ENCODE results near the gene KIAA0513.
"Not testable (repeated sequence)": the region's sequence is repeated elsewhere in the genome, so short reads cannot be mapped to it uniquely, and the experiment has no call there.

KIAA0513 gene

DNA sequence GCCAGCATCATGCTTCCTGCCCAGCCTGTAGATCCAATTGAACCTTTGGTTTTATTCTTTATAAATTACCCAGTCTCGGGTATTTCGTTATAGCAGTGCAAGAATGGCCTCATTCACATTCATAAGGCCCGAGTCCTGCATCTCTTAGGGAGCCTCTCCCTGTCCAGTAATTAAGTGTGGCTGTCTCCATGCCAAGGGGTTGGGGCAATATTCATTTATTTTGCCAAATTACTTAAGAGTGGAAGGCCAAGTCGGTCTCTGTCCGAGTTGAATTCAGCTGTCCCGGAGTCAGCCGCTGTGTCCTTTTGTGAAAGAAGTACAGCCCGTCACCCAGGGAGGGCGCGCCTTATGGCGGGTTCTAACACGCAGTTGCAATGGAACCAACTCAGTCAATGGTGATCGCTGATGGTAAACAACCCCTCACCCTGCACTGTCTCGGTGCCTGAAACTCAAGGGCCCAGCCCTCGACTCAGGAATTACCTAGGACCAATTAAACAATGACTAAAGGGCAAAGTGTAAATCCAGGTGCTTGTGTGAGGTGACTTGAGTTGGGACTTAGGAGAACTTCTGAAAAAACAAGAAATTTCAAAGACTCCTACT, 22.2 kb downstream of the KIAA0513 start:
- peaks cover 38% of the 10 kb centered on the region for H3K36me3 ChIP-seq
- H3K9me3 ChIP-seq = no peaks in the 10 kb centered on the region
- H3K4me1 ChIP-seq (ENCODE audit: control insufficient read depth in 1 of 2, insufficient read depth in 1 of 2, low read depth in 1 of 2, low read length in 1 of 2) = peaks cover 62 to 66% of the 10 kb centered on the region in 2 experiments
- H3K27ac ChIP-seq = no peak overlapping the region
- TF ChIP-seq, protein P1, sequence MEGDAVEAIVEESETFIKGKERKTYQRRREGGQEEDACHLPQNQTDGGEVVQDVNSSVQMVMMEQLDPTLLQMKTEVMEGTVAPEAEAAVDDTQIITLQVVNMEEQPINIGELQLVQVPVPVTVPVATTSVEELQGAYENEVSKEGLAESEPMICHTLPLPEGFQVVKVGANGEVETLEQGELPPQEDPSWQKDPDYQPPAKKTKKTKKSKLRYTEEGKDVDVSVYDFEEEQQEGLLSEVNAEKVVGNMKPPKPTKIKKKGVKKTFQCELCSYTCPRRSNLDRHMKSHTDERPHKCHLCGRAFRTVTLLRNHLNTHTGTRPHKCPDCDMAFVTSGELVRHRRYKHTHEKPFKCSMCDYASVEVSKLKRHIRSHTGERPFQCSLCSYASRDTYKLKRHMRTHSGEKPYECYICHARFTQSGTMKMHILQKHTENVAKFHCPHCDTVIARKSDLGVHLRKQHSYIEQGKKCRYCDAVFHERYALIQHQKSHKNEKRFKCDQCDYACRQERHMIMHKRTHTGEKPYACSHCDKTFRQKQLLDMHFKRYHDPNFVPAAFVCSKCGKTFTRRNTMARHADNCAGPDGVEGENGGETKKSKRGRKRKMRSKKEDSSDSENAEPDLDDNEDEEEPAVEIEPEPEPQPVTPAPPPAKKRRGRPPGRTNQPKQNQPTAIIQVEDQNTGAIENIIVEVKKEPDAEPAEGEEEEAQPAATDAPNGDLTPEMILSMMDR (IDR thresholded peaks at IDR 0.05) = no peak
- no peaks in the 10 kb centered on the region for H3K27me3 ChIP-seq
- H3K4me3 ChIP-seq (ENCODE audit: low read depth in 1 of 2, low read length in 1 of 2) = no peak overlapping the region

GRCh38 chr16:85051067-85051581, 23.5 kb downstream of the KIAA0513 start:
- peaks cover 68 to 75% of the 10 kb centered on the region in 2 experiments for H3K4me1 ChIP-seq (ENCODE audit: control insufficient read depth in 1 of 2, insufficient read depth in 1 of 2, low read depth in 1 of 2, low read length in 1 of 2)
- H3K36me3 ChIP-seq = peaks cover 25% of the 10 kb centered on the region
- peak overlapping the region; percentile 30 for H3K27ac ChIP-seq
- H3K27me3 ChIP-seq = no peaks in the 10 kb centered on the region
- H3K9me3 ChIP-seq = no peaks in the 10 kb centered on the region
- no peak overlapping the region for H3K4me3 ChIP-seq (ENCODE audit: low read depth in 1 of 2, low read length in 1 of 2)
- TF ChIP-seq, protein P1 (IDR thresholded peaks at IDR 0.05) = no peak

DNA sequence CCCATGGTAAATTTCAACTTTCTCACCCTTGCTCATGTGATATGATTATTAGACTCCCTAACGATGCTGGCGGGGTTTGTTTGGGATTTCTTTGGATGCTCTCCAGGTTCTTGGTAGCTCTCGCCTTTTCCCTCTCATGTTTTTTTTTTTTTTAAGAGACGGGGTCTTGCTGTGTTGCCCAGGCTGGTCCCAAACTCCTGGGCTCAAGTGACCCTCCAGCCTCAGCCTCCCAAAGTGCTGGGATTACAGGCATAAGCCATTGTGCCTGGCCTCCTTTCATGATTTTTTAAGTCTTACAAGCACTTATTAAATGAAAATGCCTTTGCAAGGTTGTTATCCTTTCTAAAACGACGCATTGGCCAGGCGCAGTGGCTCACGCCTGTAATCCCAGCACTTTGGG, 24.1 kb downstream of the KIAA0513 start:
- TF ChIP-seq, protein P1 (IDR thresholded peaks at IDR 0.05) = no peak
- Histone ChIP-seq H3K36me3 (peaks cover 21% of the 10 kb centered on the region), H3K9me3 (no peaks in the 10 kb centered on the region), H3K4me3 (ENCODE audit: low read depth in 1 of 2, low read length in 1 of 2) (no peak overlapping the region), H3K27ac (no peak overlapping the region), H3K27me3 (no peaks in the 10 kb centered on the region), H3K4me1 (ENCODE audit: control insufficient read depth in 1 of 2, insufficient read depth in 1 of 2, low read depth in 1 of 2, low read length in 1 of 2) (peaks cover 68 to 77% of the 10 kb centered on the region in 2 experiments)

DNA sequence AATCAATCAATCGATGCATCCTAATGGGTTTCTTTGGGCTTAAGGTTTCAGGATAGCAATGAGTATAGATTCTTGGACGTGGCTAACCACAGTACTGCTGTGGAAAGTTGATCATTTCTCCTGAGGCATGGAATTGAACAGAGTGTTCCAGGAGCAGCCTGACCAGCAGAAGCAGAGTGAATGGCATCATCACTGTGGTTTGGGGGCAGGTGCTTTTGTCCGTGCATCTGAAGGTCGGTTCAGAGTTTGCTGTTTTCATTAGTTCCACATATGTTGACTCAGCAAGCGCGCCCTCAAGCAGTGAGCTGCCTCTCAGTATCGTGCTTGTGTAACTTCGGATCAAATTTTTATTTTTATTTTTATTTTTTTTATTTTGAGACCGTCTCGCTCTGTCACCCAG, 24.9 kb downstream of the KIAA0513 start:
- peak overlapping the region; percentile 3 for H3K27ac ChIP-seq
- H3K27me3 ChIP-seq = no peaks in the 10 kb centered on the region
- H3K36me3 ChIP-seq = peaks cover 23% of the 10 kb centered on the region
- H3K4me3 ChIP-seq (ENCODE audit: low read depth in 1 of 2, low read length in 1 of 2) = no peak overlapping the region
- H3K4me1 ChIP-seq (ENCODE audit: control insufficient read depth in 1 of 2, insufficient read depth in 1 of 2, low read depth in 1 of 2, low read length in 1 of 2) = peaks cover 68 to 77% of the 10 kb centered on the region in 2 experiments
- no peaks in the 10 kb centered on the region for H3K9me3 ChIP-seq
- TF ChIP-seq, protein P1 (IDR thresholded peaks at IDR 0.05) = no peak

DNA sequence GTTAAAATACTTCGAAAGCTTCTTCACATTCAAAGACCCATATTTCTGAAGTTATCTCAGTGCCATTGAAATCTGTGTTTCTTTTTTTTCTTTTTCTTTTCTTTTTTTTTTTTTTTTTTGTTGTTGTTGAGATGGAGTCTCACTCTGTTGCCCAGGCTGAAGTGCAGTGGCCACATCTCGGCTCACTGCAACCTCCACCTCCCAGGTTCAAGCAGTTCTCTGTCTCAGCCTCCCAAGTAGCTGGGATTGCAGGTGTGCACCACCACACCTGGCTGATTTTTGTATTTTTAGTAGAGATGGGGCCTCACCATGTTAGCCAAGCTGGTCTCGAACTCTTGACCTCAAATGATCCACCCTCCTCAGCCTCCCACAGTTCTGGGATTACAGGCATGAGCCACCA, 26.7 kb downstream of the KIAA0513 start:
- Histone ChIP-seq H3K36me3 (peaks cover 38% of the 10 kb centered on the region), H3K4me1 (ENCODE audit: control insufficient read depth in 1 of 2, insufficient read depth in 1 of 2, low read depth in 1 of 2, low read length in 1 of 2) (peaks cover 69 to 78% of the 10 kb centered on the region in 2 experiments), H3K27ac (peak overlapping the region; percentile 92), H3K4me3 (ENCODE audit: low read depth in 1 of 2, low read length in 1 of 2) (peak overlapping the region in 1 of 2 experiments; percentile 53)
- H3K27me3 ChIP-seq, H3K9me3 ChIP-seq: not testable (repeated sequence)

DNA sequence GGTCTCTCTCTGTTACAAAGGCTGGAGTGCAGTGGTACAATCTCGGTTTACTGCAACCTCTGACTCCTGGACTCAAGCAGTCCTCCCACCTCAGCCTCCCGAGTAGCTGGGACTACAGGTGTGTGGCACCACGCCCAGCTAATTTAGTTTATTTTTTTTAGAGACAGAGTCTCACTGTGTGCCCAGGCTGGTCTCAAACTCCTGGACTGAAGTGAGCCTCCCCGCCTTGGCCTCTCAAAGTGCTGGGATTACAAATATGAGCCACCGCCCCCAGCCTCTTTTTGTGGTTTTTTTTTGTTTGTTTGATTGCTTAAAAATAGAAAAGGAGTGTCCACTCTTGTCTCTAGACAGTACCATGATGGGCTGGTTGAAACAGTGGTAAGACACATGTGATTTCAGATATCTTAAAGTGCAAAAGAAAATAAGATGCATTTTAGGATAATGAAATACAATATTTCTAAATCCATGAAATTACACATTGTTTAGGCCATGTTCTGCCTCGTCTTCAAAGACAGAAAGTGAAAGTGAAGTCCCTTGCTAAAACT, 27.4 kb downstream of the KIAA0513 start:
- TF ChIP-seq, protein P1 (IDR thresholded peaks at IDR 0.05) = no peak
- Histone ChIP-seq H3K9me3 (no peaks in the 10 kb centered on the region), H3K36me3 (peaks cover 42% of the 10 kb centered on the region), H3K27ac (peak overlapping the region; percentile 92), H3K4me1 (ENCODE audit: control insufficient read depth in 1 of 2, insufficient read depth in 1 of 2, low read depth in 1 of 2, low read length in 1 of 2) (peaks cover 76 to 85% of the 10 kb centered on the region in 2 experiments), H3K4me3 (ENCODE audit: low read depth in 1 of 2, low read length in 1 of 2) (peak overlapping the region; percentile 41 to 53), H3K27me3 (no peaks in the 10 kb centered on the region)
